HK-2 (cell line): ENCODE data around the gene STK16.
A peak's percentile ranks its signal among the peaks of the same experiment; 100 is the strongest.
"Not testable (repeated sequence)": the region's sequence is repeated elsewhere in the genome, so short reads cannot be mapped to it uniquely, and the experiment has no call there.

Source experiments
- DNase-seq: peaks from one replicate; pipeline ENCODE4 v3.0.0-alpha.2; 2018; ENCODE audit not compliant: unreplicated experiment

The STK16 gene

DNA sequence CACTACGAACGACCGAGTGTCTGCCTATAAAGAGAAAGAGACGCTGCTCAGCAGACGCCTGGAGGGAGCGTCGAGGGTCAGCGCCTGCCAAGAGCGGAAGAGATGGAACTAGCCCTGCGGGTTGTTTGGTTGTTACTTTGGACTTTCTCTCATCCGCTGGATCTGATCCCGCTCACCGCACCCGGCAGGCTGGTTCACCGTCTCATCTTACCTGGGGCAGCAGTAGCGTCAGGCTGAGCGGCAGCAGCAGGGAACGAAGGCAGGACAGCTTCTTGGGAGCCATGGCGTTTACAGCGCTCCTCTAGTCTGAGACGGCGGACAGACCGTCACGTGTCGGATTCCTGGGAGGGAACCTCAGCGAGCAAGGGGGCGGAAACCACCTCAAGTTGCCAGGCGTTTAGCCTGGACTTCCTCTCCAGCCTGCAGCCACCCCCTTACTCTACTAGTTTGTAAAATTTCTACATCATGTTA is 2.0 kb upstream of the STK16 start:
- DNase-seq = no peak

DNA sequence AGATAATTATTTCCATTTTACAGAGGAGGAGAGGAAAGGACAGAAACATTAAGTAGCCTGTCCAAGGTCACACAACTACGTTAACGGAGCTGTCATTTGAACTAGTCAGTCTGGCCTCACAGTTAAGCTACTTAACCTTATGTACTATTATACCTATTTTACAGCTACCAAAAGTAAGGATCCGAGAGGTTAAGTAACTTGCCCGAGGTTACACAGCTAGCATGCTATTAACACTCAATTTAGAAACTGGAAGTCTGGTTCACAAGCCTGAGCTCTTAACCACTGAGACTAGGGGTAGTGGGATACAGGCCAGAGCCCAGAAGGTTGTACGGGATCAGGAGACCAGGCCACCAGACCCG is 511 bp upstream of the STK16 start:
- no peak for DNase-seq

DNA sequence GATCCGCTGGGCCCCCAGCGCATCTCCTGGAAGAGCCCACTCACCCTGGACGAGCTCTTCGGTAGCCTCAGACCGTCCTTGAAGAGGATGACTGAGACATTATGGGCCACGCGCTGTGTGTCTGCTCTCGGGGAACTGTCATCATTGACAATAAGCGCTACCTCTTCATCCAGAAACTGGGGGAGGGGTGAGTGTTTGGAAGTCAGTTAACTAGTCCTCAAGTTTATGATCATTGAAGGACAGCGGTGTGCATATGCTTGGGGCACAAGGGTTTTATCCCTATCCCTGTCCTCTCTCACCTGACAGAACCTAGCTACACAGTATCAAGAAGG is 586 bp downstream of the STK16 start:
- no peak for DNase-seq

DNA sequence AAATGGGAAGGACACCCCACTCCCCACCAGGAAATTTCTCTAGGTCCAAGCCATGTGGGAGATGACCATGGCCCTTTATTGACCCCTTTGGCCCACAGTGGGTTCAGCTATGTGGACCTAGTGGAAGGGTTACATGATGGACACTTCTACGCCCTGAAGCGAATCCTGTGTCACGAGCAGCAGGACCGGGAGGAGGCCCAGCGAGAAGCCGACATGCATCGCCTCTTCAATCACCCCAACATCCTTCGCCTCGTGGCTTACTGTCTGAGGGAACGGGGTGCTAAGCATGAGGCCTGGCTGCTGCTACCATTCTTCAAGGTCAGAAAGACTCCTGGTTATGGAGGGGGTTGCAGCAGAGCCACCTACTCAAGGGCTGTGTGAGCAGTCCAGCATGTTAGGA is 1.3 kb downstream of the STK16 start:
- no peak for DNase-seq

DNA sequence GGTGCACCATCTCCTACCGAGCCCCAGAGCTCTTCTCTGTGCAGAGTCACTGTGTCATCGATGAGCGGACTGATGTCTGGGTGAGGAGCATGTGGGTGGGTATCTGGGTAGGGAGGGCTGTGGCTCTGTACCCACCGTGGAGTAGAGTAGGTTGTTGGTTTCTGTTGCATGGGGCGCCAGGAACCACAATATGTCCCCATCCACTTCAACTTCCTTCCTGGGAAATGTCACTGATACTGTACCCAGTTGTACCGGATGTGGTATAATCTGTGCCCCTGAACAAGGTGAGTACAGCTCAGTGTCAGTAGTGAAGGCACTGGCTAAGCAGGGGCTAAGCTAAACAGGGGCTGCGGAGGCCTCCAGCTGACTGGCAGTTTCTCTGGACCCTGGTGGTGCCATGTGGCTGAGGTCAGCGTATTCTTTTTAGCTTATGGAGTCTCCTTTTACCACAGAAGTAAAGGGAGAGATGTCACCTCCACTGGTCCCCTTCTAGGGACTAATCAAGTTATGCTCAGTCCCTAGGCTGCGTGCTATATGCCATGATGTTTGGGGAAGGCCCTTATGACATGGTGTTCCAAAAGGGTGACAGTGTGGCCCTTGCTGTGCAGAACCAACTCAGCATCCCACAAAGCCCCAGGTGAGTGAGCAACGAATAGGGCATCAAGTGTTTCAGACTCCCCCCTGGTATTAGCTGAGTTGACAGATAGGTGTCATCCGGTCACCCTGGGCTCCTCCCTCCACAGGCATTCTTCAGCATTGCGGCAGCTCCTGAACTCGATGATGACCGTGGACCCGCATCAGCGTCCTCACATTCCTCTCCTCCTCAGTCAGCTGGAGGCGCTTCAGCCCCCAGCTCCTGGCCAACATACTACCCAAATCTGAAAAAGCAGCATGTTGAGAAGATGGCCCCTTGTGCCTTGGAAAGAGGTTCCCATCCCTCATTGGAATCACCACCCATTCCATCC is 2.7 kb downstream of the STK16 start:
- no peak for DNase-seq

DNA sequence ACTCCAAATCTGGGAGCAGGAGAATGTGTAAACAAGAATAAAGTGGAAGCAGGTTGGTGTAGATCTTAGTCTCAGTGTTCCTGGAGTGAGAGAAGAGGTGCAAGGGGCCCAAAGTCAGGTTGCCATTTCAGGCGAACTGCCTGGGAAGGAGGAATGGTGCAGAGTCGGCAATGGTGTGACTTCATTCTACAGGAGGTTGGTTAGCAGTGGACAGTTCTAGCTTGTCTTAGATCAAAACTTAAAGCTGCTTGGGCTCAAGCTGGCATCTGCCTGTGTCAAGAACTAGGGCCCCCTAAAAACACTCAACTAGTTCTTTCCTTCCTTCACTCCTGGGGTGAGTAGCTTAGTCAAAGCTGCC is 3.5 kb downstream of the STK16 start:
- no peak for DNase-seq

DNA sequence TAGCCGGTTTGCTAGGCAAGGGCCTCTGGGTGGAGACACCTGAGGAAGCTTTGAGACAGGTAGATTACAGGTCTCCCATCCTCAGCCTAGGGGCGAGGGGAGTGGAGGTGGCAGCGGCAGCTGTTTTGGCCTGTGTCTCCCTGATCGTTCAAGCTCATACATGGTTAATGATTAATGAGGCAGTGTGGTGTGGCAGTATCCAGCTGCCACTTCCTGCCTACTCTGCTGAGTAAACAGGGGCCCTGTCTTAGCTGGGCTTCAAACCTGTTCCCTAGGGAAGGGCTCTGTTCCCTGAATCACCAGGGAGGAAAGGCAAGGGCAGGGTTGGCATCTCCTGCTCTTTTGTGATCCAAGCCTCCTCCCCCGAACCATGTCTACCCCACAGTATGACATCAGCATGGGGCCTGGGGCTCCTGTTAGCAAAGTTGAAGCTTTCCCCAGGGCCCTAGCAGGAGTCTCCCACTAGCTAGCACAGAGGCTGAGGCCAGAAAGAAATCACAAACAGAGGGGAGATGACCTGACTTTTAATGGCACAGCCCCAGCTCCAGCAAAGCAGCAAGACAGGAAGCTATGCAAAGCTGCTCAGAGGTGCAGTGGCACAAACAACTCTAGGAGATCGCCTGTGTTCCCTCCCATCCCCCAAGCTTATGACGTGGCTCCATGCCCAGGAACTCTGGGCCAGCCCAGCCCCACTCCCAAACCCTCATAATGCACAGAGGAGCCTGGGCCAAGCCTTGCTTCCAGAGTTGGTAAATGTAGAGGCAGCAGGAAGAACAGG is 4.1 kb downstream of the STK16 start:
- peak; percentile 78 for DNase-seq

DNA sequence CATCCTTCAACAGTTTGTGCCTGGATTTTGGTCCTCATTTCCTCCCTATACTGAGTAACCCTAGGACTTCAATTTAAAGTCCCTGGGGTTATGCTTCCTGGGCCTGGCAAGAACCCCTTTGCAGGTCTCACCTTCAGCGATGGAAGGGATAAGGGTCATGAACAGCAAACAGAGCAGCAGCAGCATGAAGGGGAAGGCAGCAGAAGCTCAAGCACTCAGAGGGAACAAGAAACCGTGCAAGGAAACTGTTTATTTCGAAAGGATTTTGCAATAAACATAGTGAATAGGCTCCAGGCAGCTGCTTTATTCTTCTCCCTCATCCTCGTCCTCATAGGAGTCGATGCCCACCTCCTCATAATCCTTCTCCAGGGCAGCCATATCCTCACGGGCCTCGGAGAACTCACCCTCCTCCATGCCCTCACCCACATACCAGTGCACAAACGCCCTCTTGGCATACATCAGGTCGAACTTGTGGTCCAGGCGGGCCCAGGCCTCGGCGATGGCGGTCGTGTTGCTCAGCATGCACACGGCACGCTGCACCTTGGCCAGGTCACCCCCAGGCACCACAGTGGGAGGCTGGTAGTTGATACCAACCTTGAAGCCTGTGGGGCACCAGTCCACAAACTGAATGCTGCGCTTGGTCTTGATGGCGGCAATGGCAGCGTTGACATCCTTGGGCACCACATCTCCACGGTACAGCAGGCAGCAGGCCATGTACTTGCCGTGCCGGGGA is 4.9 kb downstream of the STK16 start:
- DNase-seq = no peak

DNA sequence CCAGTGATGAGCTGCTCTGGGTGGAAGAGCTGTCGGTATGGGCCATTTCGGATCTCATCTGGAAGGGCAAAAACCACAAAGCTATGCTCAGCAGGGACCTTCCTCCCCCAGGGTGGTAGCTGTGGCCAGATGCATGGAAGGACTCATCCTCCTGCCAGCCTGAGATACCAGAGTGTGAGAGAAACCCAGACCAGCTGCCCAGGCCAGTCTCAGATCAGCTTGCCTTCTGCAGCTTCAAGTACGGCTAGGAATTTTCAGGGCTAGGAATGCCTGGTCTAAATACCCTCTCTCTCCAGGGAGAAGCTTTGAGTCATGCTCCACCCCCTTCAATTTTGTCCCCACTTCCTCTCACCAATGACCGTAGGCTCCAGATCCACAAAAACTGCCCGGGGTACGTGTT is 6.4 kb downstream of the STK16 start:
- no peak for DNase-seq

DNA sequence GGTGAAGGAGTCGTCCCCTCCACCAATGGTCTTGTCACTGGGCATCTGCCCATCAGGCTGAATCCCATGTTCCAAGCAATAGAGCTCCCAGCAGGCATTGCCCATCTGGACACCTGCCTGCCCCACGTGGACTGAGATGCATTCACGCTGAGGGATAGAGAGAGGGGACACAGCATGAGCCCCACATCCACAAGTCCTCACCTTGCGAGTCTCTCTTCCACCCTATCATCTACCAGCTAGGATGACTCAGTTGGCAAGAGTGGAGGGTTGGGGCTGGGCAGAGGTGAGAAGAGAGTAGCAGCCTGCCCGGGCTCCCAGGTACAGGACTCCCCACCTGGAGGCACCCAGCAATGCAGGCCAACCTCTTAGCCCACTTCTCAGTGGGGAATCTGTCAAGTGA is 6.8 kb downstream of the STK16 start:
- DNase-seq = no peak

DNA sequence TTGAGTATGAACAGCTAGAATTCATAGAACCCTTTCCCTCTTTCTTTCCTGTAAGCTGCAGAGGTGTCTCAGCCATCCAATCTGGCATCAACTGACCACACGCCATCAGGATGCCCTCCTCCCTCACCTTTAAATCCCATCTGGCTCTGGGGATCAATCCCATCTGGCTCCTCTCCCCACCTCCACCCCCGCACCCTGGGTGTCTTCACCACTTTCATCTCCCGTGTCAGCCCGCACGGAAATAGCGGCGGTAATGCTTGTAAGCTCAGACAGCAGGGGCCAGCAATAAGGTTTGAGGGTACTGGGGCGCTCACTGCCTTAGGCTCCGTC is 7.3 kb downstream of the STK16 start:
- no peak for DNase-seq

DNA sequence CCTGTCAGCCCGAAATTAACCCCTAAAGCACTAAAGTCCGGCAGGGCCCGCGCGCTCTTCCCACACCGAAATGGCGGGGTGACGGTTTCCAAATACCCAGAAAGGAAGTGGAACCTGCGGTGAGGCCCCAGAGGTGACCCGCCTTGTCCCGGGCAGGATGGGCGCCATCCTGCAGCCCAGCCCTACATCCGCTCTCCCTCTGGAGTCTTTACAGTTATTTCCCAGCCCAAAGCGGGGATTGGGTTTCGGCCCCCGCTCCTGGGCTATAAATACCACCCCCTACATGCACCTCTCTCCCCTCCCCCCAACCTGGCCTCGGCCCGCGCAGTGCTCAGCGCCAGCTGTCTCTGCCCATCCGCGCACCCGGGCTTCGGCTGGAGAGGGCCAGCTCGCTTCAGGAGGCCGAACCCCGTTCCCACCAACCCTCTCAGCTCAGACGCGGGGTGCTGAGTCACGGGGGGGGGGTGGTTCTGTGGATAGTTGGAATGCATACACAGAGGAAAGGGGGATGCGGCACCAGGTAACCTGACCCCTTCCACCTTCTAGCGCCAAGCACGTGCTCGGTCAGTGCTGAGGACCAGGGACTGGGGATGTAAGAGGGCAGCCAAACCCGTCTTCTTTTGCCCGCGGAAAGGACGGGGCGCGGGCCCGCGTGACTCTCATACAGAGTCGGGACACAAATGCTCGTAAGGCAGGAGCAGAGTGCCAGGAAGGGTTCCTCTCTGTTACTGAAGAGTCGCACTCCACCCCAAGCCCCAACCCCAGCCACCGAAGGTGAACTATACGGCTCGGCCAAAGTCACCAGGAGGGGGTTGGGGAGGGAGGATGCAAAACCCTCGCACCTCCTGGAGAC is 7.8 kb downstream of the STK16 start, which contains the start of gene TUBA4B:
Gene TUBA4B (plus strand): TSS at position 344 of the 853 bp plus-strand sequence. CDS start 165 bp downstream, at position 509.
- peak; percentile 82 for DNase-seq

DNA sequence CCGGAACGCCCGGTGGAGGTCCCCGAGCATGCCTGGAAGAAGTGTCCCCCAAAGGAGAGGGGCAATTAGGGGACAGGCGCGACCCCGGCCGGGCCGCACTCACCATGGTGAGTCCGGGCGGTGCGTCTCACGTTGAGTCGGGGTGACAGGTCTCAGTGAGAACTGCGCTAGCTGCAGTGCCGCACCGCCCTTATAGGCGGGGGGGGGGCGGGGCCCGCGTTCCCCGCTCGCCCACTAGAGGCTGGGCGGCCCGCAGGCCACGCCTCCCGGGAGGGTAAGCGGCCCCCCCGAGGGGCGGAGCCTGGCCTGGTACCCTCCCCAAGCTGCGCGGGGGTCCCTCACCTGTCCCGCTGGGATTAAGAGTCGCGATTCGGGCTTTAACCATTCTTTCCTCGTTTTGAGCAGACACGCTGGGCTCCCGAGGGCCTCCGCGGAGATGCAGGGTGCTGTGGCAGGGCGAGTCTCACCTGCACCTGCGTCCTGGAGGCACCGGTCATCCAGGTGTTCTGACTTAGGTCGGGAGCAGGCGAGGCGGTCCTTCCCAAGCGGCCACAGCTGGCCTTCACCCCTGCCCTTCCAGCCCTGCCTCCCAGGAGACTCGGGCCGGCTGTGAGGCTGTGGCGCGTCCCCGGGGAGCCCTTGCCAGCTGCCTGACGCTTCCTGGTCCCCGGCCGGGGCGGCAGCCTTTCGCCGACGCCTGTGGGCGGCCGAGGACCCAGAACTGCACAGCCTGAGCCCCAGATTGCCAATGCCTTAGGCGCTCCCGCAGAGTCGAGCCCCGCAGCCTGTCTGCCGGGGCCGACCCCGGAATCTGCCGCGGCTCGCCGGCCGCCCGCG is 8.7 kb downstream of the STK16 start, which contains the start of gene TUBA4A:
Gene TUBA4A (minus strand): TSS at position 166 of the 837 bp plus-strand sequence. CDS start 60 bp downstream, at position 106.
- DNase-seq = peak; percentile 81

DNA sequence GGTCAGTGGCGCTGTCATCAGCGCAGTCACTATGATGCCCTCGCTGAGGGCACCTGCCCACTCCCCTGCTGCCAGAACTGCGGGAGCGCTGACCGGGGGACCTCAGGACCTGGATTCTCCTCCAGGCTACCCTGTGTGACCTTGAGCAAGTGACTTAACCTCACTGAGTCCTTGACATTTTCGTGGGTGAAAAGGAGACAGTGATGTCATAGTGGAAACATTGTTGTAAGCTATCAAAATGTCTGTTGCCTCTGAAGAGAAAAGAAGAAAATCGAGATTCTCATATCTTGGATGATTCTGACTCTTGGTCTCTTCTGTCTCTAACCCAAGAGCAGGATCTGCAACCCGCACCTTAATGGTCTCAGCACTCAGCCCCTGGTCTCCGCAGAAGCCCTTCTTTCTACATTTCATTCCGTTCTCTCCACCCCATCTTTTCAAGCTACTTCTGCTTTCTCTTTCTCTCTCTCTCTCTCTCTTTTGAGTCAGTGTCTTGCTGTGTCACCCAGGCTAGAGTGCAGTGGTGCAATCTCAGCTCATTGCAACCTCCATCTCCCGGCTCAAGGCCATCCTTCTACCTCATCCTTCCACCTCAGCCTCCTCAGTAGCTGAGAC is 9.4 kb downstream of the STK16 start:
- no peak for DNase-seq

DNA sequence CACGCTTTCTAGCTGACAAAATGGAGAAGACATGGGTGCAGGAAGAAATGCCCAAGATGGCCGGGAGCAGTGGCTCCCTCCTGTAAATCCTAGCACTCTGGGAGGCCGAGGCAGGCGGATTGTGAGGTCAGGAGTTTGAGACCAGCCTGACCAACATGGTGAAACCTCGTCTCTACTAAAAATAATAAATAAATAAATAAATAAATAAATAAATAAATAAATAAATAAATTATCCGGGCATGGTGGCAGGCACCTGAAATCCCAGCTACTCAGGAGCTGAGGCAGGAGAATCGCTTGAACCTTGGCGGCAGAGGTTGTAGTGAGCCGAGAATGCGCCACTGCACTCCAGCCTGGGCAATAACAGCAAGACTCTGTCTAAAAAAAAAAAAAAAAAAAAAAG is 13.7 kb downstream of the STK16 start:
- not testable (repeated sequence) for DNase-seq

DNA sequence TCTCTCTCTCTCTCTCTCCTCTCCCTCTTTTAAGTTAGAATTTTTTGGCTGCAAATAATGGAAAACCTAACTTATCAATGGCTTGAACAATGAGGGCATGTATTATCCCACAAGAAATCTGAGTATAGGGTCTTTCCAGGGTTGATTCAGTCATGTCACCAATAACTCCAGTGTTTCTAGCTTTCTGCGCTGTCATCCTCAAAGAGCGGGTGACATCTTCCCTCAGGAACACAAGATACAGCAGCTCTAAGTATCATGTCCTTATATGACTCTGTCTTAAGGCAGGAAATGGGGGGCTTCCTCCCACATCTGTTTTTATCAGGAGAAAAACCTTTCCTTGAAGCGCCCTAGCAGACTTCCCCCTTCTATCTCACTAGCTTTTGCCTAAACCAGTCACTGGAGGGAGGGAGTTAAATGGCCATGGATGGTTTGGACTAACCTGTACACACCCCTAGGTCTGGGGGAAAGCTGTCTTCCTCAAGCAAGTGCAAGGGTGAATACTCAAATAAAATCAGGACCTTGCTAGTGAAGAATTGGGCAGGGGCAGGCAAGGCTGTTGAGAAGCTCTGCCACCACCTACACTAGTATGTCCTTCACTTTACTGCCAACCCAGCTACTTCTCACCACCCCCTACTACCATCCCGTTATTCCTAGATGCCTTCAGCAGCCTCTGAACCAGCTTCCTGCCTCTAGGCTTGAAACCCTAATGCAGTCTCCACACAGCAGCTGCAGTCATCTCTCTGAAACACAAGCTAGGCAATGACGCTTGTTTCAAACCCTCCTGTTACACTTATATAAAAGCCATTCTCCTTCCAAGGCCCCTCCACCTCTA is 16.0 kb downstream of the STK16 start:
- DNase-seq = no peak

DNA sequence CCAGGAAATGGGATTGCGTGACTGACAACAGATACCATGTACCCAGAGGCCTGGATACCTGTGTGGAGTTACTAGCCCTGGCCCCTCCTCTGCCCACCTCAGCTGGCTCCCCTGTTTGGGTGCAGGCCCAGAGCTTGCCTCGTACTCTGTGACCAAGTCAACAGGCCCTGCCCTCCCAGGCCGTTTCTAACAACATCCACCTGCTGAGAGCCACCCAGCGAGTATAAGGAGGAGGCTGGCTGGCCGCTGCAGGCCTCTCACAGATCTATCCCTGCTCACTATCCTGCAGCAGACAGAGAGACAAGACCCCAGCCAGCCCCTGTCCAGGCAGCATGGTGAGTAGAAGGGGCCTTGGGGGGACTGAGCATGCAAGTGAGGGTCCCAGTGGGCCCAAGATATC is 21.0 kb downstream of the STK16 start:
- DNase-seq = no peak

DNA sequence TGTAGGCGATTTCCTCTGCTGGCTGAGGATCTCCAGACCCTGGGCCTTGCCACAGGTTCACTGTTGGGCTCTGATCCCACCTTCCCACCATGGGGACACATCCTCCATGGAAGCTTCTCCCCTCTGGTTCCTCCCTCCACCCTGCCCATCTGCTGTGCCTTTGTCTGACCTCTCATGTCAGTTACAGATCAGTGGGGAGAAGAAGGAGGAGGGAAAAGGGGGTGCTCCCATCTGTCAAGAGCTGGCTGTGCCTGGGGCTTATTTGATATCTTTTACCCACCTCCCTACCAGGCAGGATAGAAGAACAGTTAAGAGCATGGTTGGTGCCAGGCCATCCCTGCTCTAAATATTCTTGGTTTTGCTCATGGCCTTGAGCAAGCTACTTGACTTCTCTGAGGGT is 21.6 kb downstream of the STK16 start:
- DNase-seq = no peak

DNA sequence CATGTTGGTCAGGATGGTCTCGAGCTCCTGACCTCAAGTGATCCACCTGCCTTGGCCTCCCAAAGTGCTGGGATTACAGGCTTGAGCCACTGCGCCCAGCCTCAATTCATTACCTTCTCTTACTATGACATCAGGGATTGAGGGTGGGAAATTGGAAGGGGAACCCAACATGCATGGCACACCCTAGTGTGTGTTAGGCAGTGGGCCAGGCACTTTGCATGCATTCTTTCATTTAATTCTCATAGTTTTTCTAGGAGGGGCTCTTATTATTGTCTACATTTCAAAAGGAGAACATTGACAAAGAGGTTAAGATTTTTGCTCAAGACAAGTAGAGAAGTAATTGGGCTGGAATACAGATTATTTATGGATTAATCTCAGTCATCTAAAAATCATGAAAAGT is 23.0 kb downstream of the STK16 start:
- no peak for DNase-seq
